Measurements from ENCODE around the gene SLIT1.
A peak's percentile ranks its signal among the peaks of the same experiment; 100 is the strongest.

Gene SLIT1

GRCh38 chr10:97185326-97186058, at the start of gene SLIT1:
Gene SLIT1 (minus strand): TSS chr10:97185959. CDS start chr10:97185674, 285 bp downstream.
- H3K9me3 ChIP-seq (ENCODE audit: control insufficient read depth, insufficient read depth, low read length), result no peaks in the 10 kb centered on the region
- H3K36me3 ChIP-seq (ENCODE audit: control insufficient read depth, insufficient read depth, low read length), result no peaks in the 10 kb centered on the region
- H3K4me1 ChIP-seq (ENCODE audit: control insufficient read depth, insufficient read depth, low read length), result peaks cover 5% of the 10 kb centered on the region
- peaks cover 68% of the 10 kb centered on the region for H3K27me3 ChIP-seq (ENCODE audit: control insufficient read depth, insufficient read depth, low read length)
- no peak within 1 kb of the TSS for H3K9ac ChIP-seq (ENCODE audit: low read depth, low read length)
- H3K4me3 ChIP-seq (ENCODE audit: low read depth, low read length), result peak within 1 kb of the TSS; percentile 63

DNA sequence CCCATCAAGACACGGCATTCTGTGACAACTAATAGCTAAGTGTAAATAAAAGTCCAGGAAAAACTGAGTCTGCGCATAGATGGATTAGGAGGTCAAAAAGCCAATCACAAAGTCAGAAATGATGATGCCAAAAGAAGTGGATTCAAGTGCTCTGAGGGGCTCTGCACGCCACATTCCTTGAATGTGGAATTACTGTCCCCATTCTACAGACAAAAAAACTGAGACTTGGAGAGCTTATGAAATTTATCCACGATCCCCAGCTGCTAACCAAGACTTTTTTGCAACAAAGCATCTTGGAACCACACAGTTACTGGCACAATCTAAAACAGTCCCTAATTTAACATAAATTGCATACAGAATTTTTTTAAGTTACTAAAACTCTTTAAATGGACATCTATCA, 49.6 kb upstream of the SLIT1 start:
- Histone ChIP-seq H3K9ac (ENCODE audit: low read depth, low read length) (no peak overlapping the region), H3K36me3 (ENCODE audit: control insufficient read depth, insufficient read depth, low read length) (peaks cover 3% of the 10 kb centered on the region), H3K4me3 (ENCODE audit: low read depth, low read length) (no peak overlapping the region), H3K4me1 (ENCODE audit: control insufficient read depth, insufficient read depth, low read length) (no peaks in the 10 kb centered on the region), H3K9me3 (ENCODE audit: control insufficient read depth, insufficient read depth, low read length) (no peaks in the 10 kb centered on the region), H3K27me3 (ENCODE audit: control insufficient read depth, insufficient read depth, low read length) (no peaks in the 10 kb centered on the region)

GRCh38 chr10:97234400-97234799, 48.6 kb upstream of the SLIT1 start:
- Histone ChIP-seq H3K4me1 (ENCODE audit: control insufficient read depth, insufficient read depth, low read length) (no peaks in the 10 kb centered on the region), H3K36me3 (ENCODE audit: control insufficient read depth, insufficient read depth, low read length) (peaks cover 5% of the 10 kb centered on the region), H3K9me3 (ENCODE audit: control insufficient read depth, insufficient read depth, low read length) (no peaks in the 10 kb centered on the region), H3K9ac (ENCODE audit: low read depth, low read length) (no peak overlapping the region), H3K4me3 (ENCODE audit: low read depth, low read length) (no peak overlapping the region), H3K27me3 (ENCODE audit: control insufficient read depth, insufficient read depth, low read length) (no peaks in the 10 kb centered on the region)

DNA sequence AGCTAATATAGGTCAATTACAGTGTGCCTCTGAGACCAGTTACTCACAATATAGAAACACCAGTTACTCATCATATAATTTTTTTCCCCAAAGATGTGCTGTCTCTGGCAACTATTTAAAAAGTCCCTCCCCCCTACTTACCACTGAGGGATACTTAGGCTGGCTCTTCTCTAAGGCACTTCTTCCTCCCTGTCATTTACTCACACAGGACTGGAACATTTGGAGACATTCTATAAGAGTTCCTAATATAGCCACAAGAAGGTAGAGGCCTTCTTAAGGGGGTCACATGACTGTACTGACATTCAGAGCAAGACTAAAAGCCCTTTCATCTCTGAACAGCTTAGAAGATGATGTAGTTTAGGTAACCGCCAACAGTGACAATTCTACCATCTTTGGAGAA, 44.4 kb upstream of the SLIT1 start:
- Histone ChIP-seq H3K9ac (ENCODE audit: low read depth, low read length) (no peak overlapping the region), H3K4me3 (ENCODE audit: low read depth, low read length) (no peak overlapping the region), H3K27me3 (ENCODE audit: control insufficient read depth, insufficient read depth, low read length) (no peaks in the 10 kb centered on the region), H3K36me3 (ENCODE audit: control insufficient read depth, insufficient read depth, low read length) (peaks cover 5% of the 10 kb centered on the region), H3K4me1 (ENCODE audit: control insufficient read depth, insufficient read depth, low read length) (no peaks in the 10 kb centered on the region), H3K9me3 (ENCODE audit: control insufficient read depth, insufficient read depth, low read length) (no peaks in the 10 kb centered on the region)

GRCh38 chr10:97229322-97230015, 43.7 kb upstream of the SLIT1 start:
- Histone ChIP-seq H3K4me1 (ENCODE audit: control insufficient read depth, insufficient read depth, low read length) (no peaks in the 10 kb centered on the region), H3K9me3 (ENCODE audit: control insufficient read depth, insufficient read depth, low read length) (no peaks in the 10 kb centered on the region), H3K36me3 (ENCODE audit: control insufficient read depth, insufficient read depth, low read length) (peaks cover 5% of the 10 kb centered on the region), H3K9ac (ENCODE audit: low read depth, low read length) (no peak overlapping the region), H3K27me3 (ENCODE audit: control insufficient read depth, insufficient read depth, low read length) (no peaks in the 10 kb centered on the region), H3K4me3 (ENCODE audit: low read depth, low read length) (no peak overlapping the region)

- Histone ChIP-seq H3K9ac (ENCODE audit: low read depth, low read length) (no peak overlapping the region), H3K4me1 (ENCODE audit: control insufficient read depth, insufficient read depth, low read length) (no peaks in the 10 kb centered on the region), H3K36me3 (ENCODE audit: control insufficient read depth, insufficient read depth, low read length) (peaks cover 5% of the 10 kb centered on the region), H3K27me3 (ENCODE audit: control insufficient read depth, insufficient read depth, low read length) (no peaks in the 10 kb centered on the region), H3K9me3 (ENCODE audit: control insufficient read depth, insufficient read depth, low read length) (no peaks in the 10 kb centered on the region), H3K4me3 (ENCODE audit: low read depth, low read length) (no peak overlapping the region)
Measured at GRCh38 chr10:97228775-97229157, 43.0 kb upstream of the SLIT1 start.

DNA sequence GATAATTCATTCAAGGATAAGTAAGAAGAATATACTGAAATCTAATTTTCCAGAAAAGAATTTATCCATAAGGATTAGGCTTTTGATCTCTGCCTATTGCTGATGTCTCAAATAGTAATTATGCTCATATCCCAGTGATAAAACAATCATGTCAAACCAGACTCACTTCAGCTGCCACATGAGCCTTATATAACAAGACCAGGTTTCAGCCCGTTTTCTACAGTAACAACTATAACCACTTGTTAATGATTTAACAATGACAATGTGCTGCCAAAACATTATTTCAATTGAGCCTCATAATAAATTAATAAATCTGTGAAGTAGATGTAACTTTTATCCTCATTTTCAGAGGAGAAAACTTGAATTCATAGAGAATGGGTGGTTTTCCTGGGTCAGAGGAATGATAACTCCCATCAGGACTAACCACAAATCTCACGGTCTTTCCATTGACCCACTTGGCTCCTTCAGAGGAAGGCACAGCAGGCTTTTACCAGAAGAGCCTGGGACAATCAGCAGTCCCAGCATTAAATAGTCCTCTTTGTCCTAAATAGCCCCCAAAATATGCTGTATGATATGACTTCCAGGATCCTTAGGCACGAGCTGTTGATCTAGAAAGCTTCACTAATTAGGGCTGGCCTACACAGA, 42.5 kb upstream of the SLIT1 start:
- H3K27me3 ChIP-seq (ENCODE audit: control insufficient read depth, insufficient read depth, low read length), result no peaks in the 10 kb centered on the region
- no peak overlapping the region for H3K4me3 ChIP-seq (ENCODE audit: low read depth, low read length)
- no peaks in the 10 kb centered on the region for H3K9me3 ChIP-seq (ENCODE audit: control insufficient read depth, insufficient read depth, low read length)
- H3K4me1 ChIP-seq (ENCODE audit: control insufficient read depth, insufficient read depth, low read length), result no peaks in the 10 kb centered on the region
- no peak overlapping the region for H3K9ac ChIP-seq (ENCODE audit: low read depth, low read length)
- H3K36me3 ChIP-seq (ENCODE audit: control insufficient read depth, insufficient read depth, low read length), result peaks cover 5% of the 10 kb centered on the region

- Histone ChIP-seq H3K4me3 (ENCODE audit: low read depth, low read length) (no peak overlapping the region), H3K4me1 (ENCODE audit: control insufficient read depth, insufficient read depth, low read length) (peaks cover 4% of the 10 kb centered on the region), H3K9ac (ENCODE audit: low read depth, low read length) (no peak overlapping the region), H3K9me3 (ENCODE audit: control insufficient read depth, insufficient read depth, low read length) (no peaks in the 10 kb centered on the region), H3K27me3 (ENCODE audit: control insufficient read depth, insufficient read depth, low read length) (no peaks in the 10 kb centered on the region), H3K36me3 (ENCODE audit: control insufficient read depth, insufficient read depth, low read length) (peaks cover 5% of the 10 kb centered on the region)
Measured at GRCh38 chr10:97226398-97226797, 40.6 kb upstream of the SLIT1 start.

- Histone ChIP-seq H3K9me3 (ENCODE audit: control insufficient read depth, insufficient read depth, low read length) (no peaks in the 10 kb centered on the region), H3K27me3 (ENCODE audit: control insufficient read depth, insufficient read depth, low read length) (no peaks in the 10 kb centered on the region), H3K9ac (ENCODE audit: low read depth, low read length) (no peak overlapping the region), H3K4me1 (ENCODE audit: control insufficient read depth, insufficient read depth, low read length) (peaks cover 4% of the 10 kb centered on the region), H3K4me3 (ENCODE audit: low read depth, low read length) (no peak overlapping the region), H3K36me3 (ENCODE audit: control insufficient read depth, insufficient read depth, low read length) (peaks cover 5% of the 10 kb centered on the region)
Measured at GRCh38 chr10:97224483-97225435, 39.0 kb upstream of the SLIT1 start.

DNA sequence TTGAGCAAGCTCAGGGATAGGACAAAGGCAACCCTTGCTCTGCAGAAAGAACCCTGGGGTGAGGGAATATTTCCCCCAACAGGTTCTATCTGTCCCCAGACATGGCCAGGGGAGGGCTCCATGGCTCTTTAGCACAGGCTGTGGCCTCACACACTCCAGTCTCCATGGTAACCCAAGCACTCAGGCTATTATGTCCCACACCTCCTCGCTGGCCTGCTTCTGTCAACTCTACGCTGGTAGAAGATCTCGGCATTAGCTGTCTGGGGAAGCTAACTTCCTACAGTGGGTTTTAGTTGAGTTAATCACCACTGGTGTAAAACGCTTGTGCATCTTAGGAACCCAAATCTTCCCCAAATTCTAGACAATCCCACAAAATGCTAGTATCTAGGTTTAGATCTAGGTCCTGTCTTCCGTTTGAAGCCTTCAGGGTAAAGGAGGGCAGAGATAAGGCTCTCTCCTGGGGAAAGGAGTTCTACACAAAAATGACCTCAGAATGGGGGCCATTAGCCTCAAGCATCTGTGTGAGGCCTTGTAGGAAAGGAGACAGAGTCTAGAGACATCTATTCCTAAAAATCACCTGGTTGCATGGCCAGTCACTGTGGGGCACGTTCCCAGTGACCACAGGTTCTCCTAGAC, 36.7 kb upstream of the SLIT1 start:
- H3K9me3 ChIP-seq (ENCODE audit: control insufficient read depth, insufficient read depth, low read length), result no peaks in the 10 kb centered on the region
- no peak overlapping the region for H3K9ac ChIP-seq (ENCODE audit: low read depth, low read length)
- H3K4me3 ChIP-seq (ENCODE audit: low read depth, low read length), result no peak overlapping the region
- H3K27me3 ChIP-seq (ENCODE audit: control insufficient read depth, insufficient read depth, low read length), result no peaks in the 10 kb centered on the region
- peaks cover 4% of the 10 kb centered on the region for H3K4me1 ChIP-seq (ENCODE audit: control insufficient read depth, insufficient read depth, low read length)
- H3K36me3 ChIP-seq (ENCODE audit: control insufficient read depth, insufficient read depth, low read length), result no peaks in the 10 kb centered on the region

GRCh38 chr10:97220355-97220754, 34.6 kb upstream of the SLIT1 start:
- no peaks in the 10 kb centered on the region for H3K36me3 ChIP-seq (ENCODE audit: control insufficient read depth, insufficient read depth, low read length)
- H3K9ac ChIP-seq (ENCODE audit: low read depth, low read length), result no peak overlapping the region
- H3K4me3 ChIP-seq (ENCODE audit: low read depth, low read length), result no peak overlapping the region
- no peaks in the 10 kb centered on the region for H3K9me3 ChIP-seq (ENCODE audit: control insufficient read depth, insufficient read depth, low read length)
- peaks cover 4% of the 10 kb centered on the region for H3K4me1 ChIP-seq (ENCODE audit: control insufficient read depth, insufficient read depth, low read length)
- H3K27me3 ChIP-seq (ENCODE audit: control insufficient read depth, insufficient read depth, low read length), result no peaks in the 10 kb centered on the region

Measured in iPS-15b (cell line).